Astrocyte (in vitro differentiated cells and primary cell): ENCODE results near the gene ITGAX.

Experiments used
- CTCF ChIP-seq: IDR thresholded peaks from 2 replicates; pipeline ENCODE4 v1.5.1; 2011; ENCODE audit warnings: low read depth, mild to moderate bottlenecking, inconsistent platforms, low read length, moderate library complexity; ENCODE audit not compliant: insufficient read depth
- EZH2 ChIP-seq: IDR thresholded peaks from 2 replicates; pipeline ENCODE4 v1.6.1; 2012; ENCODE audit warnings: mild to moderate bottlenecking, low read length, inconsistent platforms; ENCODE audit not compliant: insufficient read depth

- TF ChIP-seq CTCF, result no peak
- no peak for TF ChIP-seq EZH2
These were observed 45.2 kb downstream of the ITGAX start for GRCh38 chr16:31400191-31400590.
